Caco-2 (cell line): Measurements from ENCODE around the gene RPP14. TPM values are rescaled to one million over a fixed set of nuclear protein-coding genes. Genes with fewer than 3 reads are reported as not detected.

Experiments used
- BruUV-seq: library from RNA; stranded (reverse); fragments of 400-500 nt; replicated peaks from 2 replicates; lab custom pipeline; 2021; lab: Mats Ljungman, UMichigan
- CTCF ChIA-PET: fragments of 300-600 bp; sonication (Branson Sonifier 250); formaldehyde crosslinking; loops from one replicate; lab custom pipeline; 2022; ENCODE audit warnings: antibody characterized with exemption; lab: Charles Lee
- POLR2A ChIA-PET: fragments of 300-600 bp; sonication (Branson Sonifier 250); formaldehyde crosslinking; loops from one replicate; lab custom pipeline; 2022; ENCODE audit warnings: antibody characterized with exemption; lab: Charles Lee
- DNase-seq, 2 experiments: peaks; one replicate each; pipeline versions ENCODE4 v3.0.0 to v3.0.0-alpha.2; 2020 to 2022
- H3K27me3 ChIP-seq: replicated peaks from 2 replicates; pipeline ENCODE4 v1.6.0; 2011; ENCODE audit warnings: low read length; ENCODE audit not compliant: control insufficient read depth, insufficient read depth
- H3K36me3 ChIP-seq: 2 replicates; pipeline ENCODE4 v1.5.1; 2011; ENCODE audit warnings: low read length; ENCODE audit not compliant: control insufficient read depth, insufficient read depth
- H3K4me1 ChIP-seq: fragments of 250-450 bp; sonication (Bioruptor Pico); 2 replicates; pipeline ENCODE4 v1.5.1; 2020; ENCODE audit warnings: mild to moderate bottlenecking
- H3K4me3 ChIP-seq: 2 replicates; pipeline ENCODE4 v1.5.1; 2011; ENCODE audit warnings: low read depth, mild to moderate bottlenecking, control low read depth, low read length
- H3K9me3 ChIP-seq: fragments of 250-450 bp; sonication (Bioruptor Pico); 2 replicates; pipeline ENCODE4 v1.5.1; 2020; ENCODE audit warnings: mild to moderate bottlenecking, moderate library complexity
- H3K27ac Mint-ChIP-seq: one replicate; pipeline ENCODE4 v1.8.0; 2022; ENCODE audit warnings: mixed read lengths; ENCODE audit not compliant: unreplicated experiment
- H3K27me3 Mint-ChIP-seq: one replicate; pipeline ENCODE4 v1.8.0; 2022; ENCODE audit warnings: mixed read lengths; ENCODE audit not compliant: insufficient read depth, unreplicated experiment
- H3K36me3 Mint-ChIP-seq: one replicate; pipeline ENCODE4 v1.8.0; 2022; ENCODE audit warnings: mild to moderate bottlenecking, mixed read lengths; ENCODE audit not compliant: insufficient read depth, unreplicated experiment
- H3K4me1 Mint-ChIP-seq: one replicate; pipeline ENCODE4 v1.8.0; 2022; ENCODE audit warnings: low read depth, mixed read lengths; ENCODE audit not compliant: unreplicated experiment
- H3K4me3 Mint-ChIP-seq: one replicate; pipeline ENCODE4 v1.8.0; 2022; ENCODE audit warnings: mild to moderate bottlenecking, moderate library complexity, mixed read lengths; ENCODE audit not compliant: unreplicated experiment
- H3K9me3 Mint-ChIP-seq: one replicate; pipeline ENCODE4 v1.8.0; 2022; ENCODE audit warnings: mixed read lengths; ENCODE audit not compliant: unreplicated experiment
- intact Hi-C: fragments of 100-400 bp; cut with micrococcal nuclease; formaldehyde crosslinking; loops from one replicate; pipeline ENCODE4 v1.10.0; 2022; ENCODE audit not compliant: unreplicated experiment
- total RNA-seq: library from RNA; stranded (reverse); gene quantifications from 2 replicates; pipeline ENCODE4 v1.2.3, GENCODE V29; 2022
- TF ChIP-seq, protein P1 (sequence below), 2 experiments: fragments of 200-600 bp in 1 of 2; IDR thresholded peaks; 1 replicate in 1 of 2; 2 replicates in 1 of 2; pipeline versions ENCODE4 v1.5.1 to v1.8.0; 2011 to 2022; ENCODE audit warnings: antibody characterized with exemption in 1 of 2, control low read depth in 1 of 2, inconsistent platforms in 1 of 2, low read depth in 1 of 2, low read length in 1 of 2, mild to moderate bottlenecking in 1 of 2, moderate library complexity in 1 of 2; ENCODE audit not compliant: insufficient read depth in 1 of 2, severe bottlenecking in 1 of 2, unreplicated experiment in 1 of 2

Gene RPP14
- total RNA-seq, 1 experiment from 2014 or later, result 24.7 TPM

DNA sequence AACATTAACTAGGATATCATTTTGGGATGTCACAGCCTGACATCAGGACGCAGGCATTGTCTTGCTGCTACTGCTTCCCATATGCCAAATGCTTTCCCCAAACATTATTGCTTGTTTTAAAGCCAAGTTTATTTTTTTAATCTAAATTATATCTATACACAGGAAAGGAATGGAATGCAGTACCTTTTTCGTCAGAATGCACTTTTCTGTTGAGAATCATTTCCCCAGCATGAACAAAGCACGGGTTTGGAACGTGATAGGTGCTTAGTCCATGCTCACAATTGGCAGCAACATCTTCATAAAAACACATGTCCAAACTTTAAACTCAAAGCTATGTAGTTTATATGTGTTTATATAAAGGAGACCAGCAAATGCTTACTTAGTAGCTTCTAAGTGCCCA is 52.8 kb downstream of the RPP14 start:
- intact Hi-C loops, result no loop called here

DNA sequence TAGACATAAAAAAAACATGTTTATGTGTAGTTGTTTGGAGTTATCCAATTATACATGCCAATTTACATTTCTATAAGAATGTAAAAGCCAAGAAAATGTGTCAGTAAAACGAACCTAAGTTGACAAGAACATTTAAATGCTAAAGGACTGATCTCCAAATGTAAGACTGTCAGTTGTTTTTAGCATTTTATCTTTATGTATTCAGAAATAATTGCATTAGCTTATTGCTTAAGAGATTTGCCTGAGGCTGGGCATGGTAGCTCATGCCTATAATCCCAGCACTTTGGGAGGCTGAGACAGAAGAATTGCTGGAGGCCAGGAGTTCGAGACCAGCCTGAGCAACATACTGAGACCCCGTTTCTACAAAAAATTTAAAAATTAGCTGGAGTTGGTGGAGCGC is 53.6 kb downstream of the RPP14 start:
- Mint-ChIP-seq H3K4me1 (no peaks in the 10 kb centered on the region), H3K27me3 (no peaks in the 10 kb centered on the region)

More for the DNA sequence above, 52.8 kb downstream of the RPP14 start:
- TF ChIP-seq, protein P1, sequence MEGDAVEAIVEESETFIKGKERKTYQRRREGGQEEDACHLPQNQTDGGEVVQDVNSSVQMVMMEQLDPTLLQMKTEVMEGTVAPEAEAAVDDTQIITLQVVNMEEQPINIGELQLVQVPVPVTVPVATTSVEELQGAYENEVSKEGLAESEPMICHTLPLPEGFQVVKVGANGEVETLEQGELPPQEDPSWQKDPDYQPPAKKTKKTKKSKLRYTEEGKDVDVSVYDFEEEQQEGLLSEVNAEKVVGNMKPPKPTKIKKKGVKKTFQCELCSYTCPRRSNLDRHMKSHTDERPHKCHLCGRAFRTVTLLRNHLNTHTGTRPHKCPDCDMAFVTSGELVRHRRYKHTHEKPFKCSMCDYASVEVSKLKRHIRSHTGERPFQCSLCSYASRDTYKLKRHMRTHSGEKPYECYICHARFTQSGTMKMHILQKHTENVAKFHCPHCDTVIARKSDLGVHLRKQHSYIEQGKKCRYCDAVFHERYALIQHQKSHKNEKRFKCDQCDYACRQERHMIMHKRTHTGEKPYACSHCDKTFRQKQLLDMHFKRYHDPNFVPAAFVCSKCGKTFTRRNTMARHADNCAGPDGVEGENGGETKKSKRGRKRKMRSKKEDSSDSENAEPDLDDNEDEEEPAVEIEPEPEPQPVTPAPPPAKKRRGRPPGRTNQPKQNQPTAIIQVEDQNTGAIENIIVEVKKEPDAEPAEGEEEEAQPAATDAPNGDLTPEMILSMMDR (IDR thresholded peaks at IDR 0.05; ENCODE audit: insufficient read depth in 1 of 2, low read depth in 1 of 2, low read length in 1 of 2, severe bottlenecking in 1 of 2, unreplicated experiment in 1 of 2), result no peak
- DNase-seq, result no peak
- H3K4me3 ChIP-seq, result no peak overlapping the region
- Mint-ChIP-seq H3K9me3 (no peaks in the 10 kb centered on the region), H3K27ac (no peak overlapping the region), H3K4me1 (no peaks in the 10 kb centered on the region), H3K27me3 (no peaks in the 10 kb centered on the region), H3K4me3 (no peak overlapping the region), H3K36me3 (no peaks in the 10 kb centered on the region)
- CTCF ChIA-PET, result no interaction called here
- H3K9me3 ChIP-seq, result no peaks in the 10 kb centered on the region
- no peaks in the 10 kb centered on the region for H3K27me3 ChIP-seq
- H3K4me1 ChIP-seq, result no peaks in the 10 kb centered on the region
- no peaks in the 10 kb centered on the region for H3K36me3 ChIP-seq
- BruUV-seq, result no TSS peak
- POLR2A ChIA-PET, result no interaction called here

DNA sequence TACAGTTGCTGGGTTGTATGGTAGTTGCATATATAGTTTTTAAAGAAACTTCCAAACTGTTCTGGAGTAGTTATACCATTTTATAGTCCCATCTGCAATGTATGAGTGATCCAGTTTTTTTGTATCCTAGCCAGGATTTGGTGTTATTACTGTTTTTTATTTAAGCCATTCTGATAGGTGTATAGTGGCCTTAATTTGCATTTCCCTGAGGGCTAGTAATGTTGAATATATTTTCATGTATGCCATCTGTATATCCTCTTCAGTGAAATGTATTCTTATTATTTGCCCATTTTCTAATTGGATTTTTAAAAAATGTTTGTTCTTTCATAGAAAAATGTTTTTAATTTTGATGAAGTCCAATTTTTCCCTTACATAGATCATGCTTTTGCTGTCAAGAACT is 55.8 kb downstream of the RPP14 start:
- no peaks in the 10 kb centered on the region for H3K9me3 ChIP-seq
- H3K4me1 ChIP-seq, result no peaks in the 10 kb centered on the region
- no peak for DNase-seq
- Mint-ChIP-seq H3K9me3 (no peaks in the 10 kb centered on the region), H3K4me1 (no peaks in the 10 kb centered on the region), H3K4me3 (no peak overlapping the region), H3K27ac (no peak overlapping the region), H3K27me3 (no peaks in the 10 kb centered on the region), H3K36me3 (no peaks in the 10 kb centered on the region)
- H3K27me3 ChIP-seq, result no peaks in the 10 kb centered on the region
- TF ChIP-seq, protein P1 (IDR thresholded peaks at IDR 0.05; ENCODE audit: insufficient read depth in 1 of 2, low read depth in 1 of 2, low read length in 1 of 2, severe bottlenecking in 1 of 2, unreplicated experiment in 1 of 2), result no peak
- no peak overlapping the region for H3K4me3 ChIP-seq
- ChIA-PET CTCF (interaction anchor here (0.7 kb wide), 1 partner anchor 25 kb away, joined by 4 read pairs; no protein-coding TSS in a partner anchor), POLR2A (no interaction called here)
- intact Hi-C loops, result no loop called here
- BruUV-seq, result no TSS peak
- H3K36me3 ChIP-seq, result no peaks in the 10 kb centered on the region

More for the DNA sequence above, 53.6 kb downstream of the RPP14 start:
- intact Hi-C loops, result no loop called here
- H3K9me3 Mint-ChIP-seq, result no peaks in the 10 kb centered on the region
- H3K36me3 ChIP-seq, result no peaks in the 10 kb centered on the region
- TF ChIP-seq, protein P1 (IDR thresholded peaks at IDR 0.05; ENCODE audit: insufficient read depth in 1 of 2, low read depth in 1 of 2, low read length in 1 of 2, severe bottlenecking in 1 of 2, unreplicated experiment in 1 of 2), result no peak
- H3K9me3 ChIP-seq, result no peaks in the 10 kb centered on the region
- no TSS peak for BruUV-seq
- no peak overlapping the region for H3K4me3 ChIP-seq
- H3K27ac Mint-ChIP-seq, result no peak overlapping the region
- H3K27me3 ChIP-seq, result no peaks in the 10 kb centered on the region
- no peaks in the 10 kb centered on the region for H3K36me3 Mint-ChIP-seq
- H3K4me1 ChIP-seq, result no peaks in the 10 kb centered on the region
- ChIA-PET POLR2A (no interaction called here), CTCF (no interaction called here)
- DNase-seq, result no peak
- H3K4me3 Mint-ChIP-seq, result no peak overlapping the region
